Measurements from ENCODE around the gene CD22.

DNA sequence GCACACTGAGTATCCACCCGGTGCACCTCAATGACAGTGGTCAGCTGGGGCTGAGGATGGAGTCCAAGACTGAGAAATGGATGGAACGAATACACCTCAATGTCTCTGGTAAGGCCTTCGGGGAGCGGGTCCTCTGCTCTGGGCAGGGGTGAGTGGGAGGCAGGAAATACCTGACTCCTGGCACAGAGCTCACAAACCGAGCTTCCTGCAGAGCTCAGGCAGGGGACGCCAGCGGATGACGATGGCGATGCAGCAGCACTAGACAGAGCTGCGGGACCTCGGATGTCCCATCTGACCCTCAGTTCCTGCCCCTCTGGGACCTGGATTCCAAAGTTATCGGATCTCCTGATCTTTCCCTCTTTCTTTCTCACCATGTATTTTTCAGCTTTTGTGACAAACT is 3.8 kb downstream of the CD22 start:
- TF ChIP-seq, protein P1, sequence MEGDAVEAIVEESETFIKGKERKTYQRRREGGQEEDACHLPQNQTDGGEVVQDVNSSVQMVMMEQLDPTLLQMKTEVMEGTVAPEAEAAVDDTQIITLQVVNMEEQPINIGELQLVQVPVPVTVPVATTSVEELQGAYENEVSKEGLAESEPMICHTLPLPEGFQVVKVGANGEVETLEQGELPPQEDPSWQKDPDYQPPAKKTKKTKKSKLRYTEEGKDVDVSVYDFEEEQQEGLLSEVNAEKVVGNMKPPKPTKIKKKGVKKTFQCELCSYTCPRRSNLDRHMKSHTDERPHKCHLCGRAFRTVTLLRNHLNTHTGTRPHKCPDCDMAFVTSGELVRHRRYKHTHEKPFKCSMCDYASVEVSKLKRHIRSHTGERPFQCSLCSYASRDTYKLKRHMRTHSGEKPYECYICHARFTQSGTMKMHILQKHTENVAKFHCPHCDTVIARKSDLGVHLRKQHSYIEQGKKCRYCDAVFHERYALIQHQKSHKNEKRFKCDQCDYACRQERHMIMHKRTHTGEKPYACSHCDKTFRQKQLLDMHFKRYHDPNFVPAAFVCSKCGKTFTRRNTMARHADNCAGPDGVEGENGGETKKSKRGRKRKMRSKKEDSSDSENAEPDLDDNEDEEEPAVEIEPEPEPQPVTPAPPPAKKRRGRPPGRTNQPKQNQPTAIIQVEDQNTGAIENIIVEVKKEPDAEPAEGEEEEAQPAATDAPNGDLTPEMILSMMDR (IDR thresholded peaks at IDR 0.05), result no peak
- TF ChIP-seq POLR2AphosphoS5 (IDR thresholded peaks at IDR 0.05), result no peak

Data from upper lobe of left lung (tissue), 4 donors.